RPMI7951 (cell line): ENCODE measurements around the gene OTULIN. TPM values are rescaled to one million over a fixed set of nuclear protein-coding genes. Genes with fewer than 3 reads are reported as not detected.

Experiments used
- DNase-seq: peaks from one replicate; pipeline ENCODE4 v3.0.0-alpha.2; 2012; ENCODE audit warnings: low read depth
- total RNA-seq: library from RNA; depleted of rRNA; stranded (reverse); fragments of >200 nt; shearing (Covaris generic); gene quantifications from 2 replicates; pipeline ENCODE4 v1.2.3, GENCODE V29; 2014

Gene OTULIN
- total RNA-seq, 1 experiment from 2014 or later = 21.1 TPM

GRCh38 chr5:14720236-14720923 is 55.9 kb downstream of the OTULIN start:
- DNase-seq = peak; percentile 59

GRCh38 chr5:14721990-14722656 is 57.6 kb downstream of the OTULIN start:
- DNase-seq = peak; percentile 14

- no peak for DNase-seq
Observed at GRCh38 chr5:14722923-14723322, 58.4 kb downstream of the OTULIN start.

GRCh38 chr5:14723701-14724132 is 59.2 kb downstream of the OTULIN start:
- DNase-seq = no peak

- DNase-seq = no peak
Observed at GRCh38 chr5:14724633-14725032, 60.1 kb downstream of the OTULIN start.

GRCh38 chr5:14726066-14726838 is 61.7 kb downstream of the OTULIN start:
- peak; percentile 86 for DNase-seq

GRCh38 chr5:14727428-14727865 is 62.9 kb downstream of the OTULIN start:
- peak; percentile 75 for DNase-seq

- no peak for DNase-seq
Observed at GRCh38 chr5:14727928-14728458, 63.5 kb downstream of the OTULIN start.

- no peak for DNase-seq
Observed at GRCh38 chr5:14728459-14728938, 64.0 kb downstream of the OTULIN start.

- no peak for DNase-seq
Observed at GRCh38 chr5:14729448-14730385, 65.2 kb downstream of the OTULIN start.

- DNase-seq = no peak
Observed at GRCh38 chr5:14730466-14730865, 65.9 kb downstream of the OTULIN start.

- DNase-seq = no peak
Observed at GRCh38 chr5:14730881-14731280, 66.4 kb downstream of the OTULIN start.

GRCh38 chr5:14732991-14733390 is 68.5 kb downstream of the OTULIN start:
- no peak for DNase-seq

- DNase-seq = no peak
Observed at GRCh38 chr5:14733661-14734060, 69.1 kb downstream of the OTULIN start.

- DNase-seq = no peak
Observed at GRCh38 chr5:14734396-14734795, 69.9 kb downstream of the OTULIN start.

GRCh38 chr5:14735944-14736343 is 71.4 kb downstream of the OTULIN start:
- DNase-seq = no peak

GRCh38 chr5:14737291-14737690 is 72.8 kb downstream of the OTULIN start:
- DNase-seq = no peak

GRCh38 chr5:14738050-14738449 is 73.5 kb downstream of the OTULIN start:
- DNase-seq = no peak

- peak; percentile 91 for DNase-seq
Observed at GRCh38 chr5:14739538-14739937, 75.0 kb downstream of the OTULIN start.

- DNase-seq = no peak
Observed at GRCh38 chr5:14739981-14740380, 75.5 kb downstream of the OTULIN start.

GRCh38 chr5:14741131-14741530 is 76.6 kb downstream of the OTULIN start:
- DNase-seq = no peak
